Measurements from ENCODE around the gene CSRP3.

The CSRP3 gene

DNA sequence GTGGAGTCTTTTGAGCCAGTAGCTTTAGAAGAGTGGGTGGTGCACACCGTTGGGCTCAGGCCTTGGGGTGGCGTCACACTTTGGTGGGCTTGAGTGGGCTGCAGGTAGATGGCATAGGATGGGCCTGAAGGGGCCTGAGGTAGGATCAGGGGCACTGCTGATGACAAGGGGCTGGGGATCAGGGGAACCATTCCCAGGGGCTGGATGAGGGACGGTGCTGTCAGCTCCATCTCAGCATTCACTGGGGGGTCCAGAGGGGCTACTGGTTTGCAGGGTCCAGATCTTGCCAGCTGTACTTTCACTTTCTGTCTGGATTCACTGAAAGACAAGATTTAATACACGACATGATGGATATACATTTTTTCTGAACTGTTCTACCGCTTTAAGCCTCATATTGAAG lies 27.9 kb upstream of the CSRP3 start:
- no peak for ATAC-seq
- TF ChIP-seq PPARA (CRISPR knock-in tag; IDR thresholded peaks at IDR 0.05; ENCODE audit: borderline replicate concordance) (no peak), ZNF565 (CRISPR knock-in tag; conservative IDR thresholded peaks at IDR 0.05; ENCODE audit: low read depth) (no peak), ZFP30 (CRISPR knock-in tag; IDR thresholded peaks at IDR 0.05) (no peak), SNAI2 (CRISPR knock-in tag; IDR thresholded peaks at IDR 0.05) (no peak), CSDC2 (CRISPR knock-in tag; IDR thresholded peaks at IDR 0.05) (no peak), OSR1 (CRISPR knock-in tag; IDR thresholded peaks at IDR 0.05) (no peak), ESRRG (CRISPR knock-in tag; IDR thresholded peaks at IDR 0.05) (no peak), ZNF8 (CRISPR knock-in tag; IDR thresholded peaks at IDR 0.05) (no peak), TOX (CRISPR knock-in tag; IDR thresholded peaks at IDR 0.05; ENCODE audit: borderline replicate concordance) (no peak), ISL1 (CRISPR knock-in tag; IDR thresholded peaks at IDR 0.05) (no peak), GLIS3 (CRISPR knock-in tag; IDR thresholded peaks at IDR 0.05) (no peak), BACH2 (CRISPR knock-in tag; IDR thresholded peaks at IDR 0.05; ENCODE audit: borderline replicate concordance) (no peak), RARB (CRISPR knock-in tag; IDR thresholded peaks at IDR 0.05) (no peak), ZNF70 (CRISPR knock-in tag; IDR thresholded peaks at IDR 0.05) (no peak)
- TF ChIP-seq, protein P1, sequence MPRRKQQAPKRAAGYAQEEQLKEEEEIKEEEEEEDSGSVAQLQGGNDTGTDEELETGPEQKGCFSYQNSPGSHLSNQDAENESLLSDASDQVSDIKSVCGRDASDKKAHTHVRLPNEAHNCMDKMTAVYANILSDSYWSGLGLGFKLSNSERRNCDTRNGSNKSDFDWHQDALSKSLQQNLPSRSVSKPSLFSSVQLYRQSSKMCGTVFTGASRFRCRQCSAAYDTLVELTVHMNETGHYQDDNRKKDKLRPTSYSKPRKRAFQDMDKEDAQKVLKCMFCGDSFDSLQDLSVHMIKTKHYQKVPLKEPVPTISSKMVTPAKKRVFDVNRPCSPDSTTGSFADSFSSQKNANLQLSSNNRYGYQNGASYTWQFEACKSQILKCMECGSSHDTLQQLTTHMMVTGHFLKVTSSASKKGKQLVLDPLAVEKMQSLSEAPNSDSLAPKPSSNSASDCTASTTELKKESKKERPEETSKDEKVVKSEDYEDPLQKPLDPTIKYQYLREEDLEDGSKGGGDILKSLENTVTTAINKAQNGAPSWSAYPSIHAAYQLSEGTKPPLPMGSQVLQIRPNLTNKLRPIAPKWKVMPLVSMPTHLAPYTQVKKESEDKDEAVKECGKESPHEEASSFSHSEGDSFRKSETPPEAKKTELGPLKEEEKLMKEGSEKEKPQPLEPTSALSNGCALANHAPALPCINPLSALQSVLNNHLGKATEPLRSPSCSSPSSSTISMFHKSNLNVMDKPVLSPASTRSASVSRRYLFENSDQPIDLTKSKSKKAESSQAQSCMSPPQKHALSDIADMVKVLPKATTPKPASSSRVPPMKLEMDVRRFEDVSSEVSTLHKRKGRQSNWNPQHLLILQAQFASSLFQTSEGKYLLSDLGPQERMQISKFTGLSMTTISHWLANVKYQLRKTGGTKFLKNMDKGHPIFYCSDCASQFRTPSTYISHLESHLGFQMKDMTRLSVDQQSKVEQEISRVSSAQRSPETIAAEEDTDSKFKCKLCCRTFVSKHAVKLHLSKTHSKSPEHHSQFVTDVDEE (CRISPR knock-in tag; IDR thresholded peaks at IDR 0.05): no peak

DNA sequence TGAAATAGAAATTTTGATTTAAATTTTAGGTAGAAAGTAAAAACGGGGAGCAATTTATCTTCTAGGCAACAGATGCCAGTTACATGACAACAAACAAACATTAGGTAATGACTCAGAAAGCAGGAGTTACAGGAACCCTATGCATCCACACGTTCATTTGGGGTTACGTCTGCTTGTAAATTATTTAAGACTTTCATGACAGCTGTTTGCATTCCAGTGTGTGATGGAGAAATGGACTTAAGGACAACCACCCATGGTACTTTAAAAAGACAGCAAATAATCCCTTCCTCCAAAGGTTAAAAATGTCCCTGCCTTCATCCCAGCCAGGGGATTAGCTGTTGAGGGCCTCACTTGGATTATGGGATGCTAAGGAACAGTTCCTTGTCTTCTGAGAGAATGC lies 27.2 kb upstream of the CSRP3 start:
- ATAC-seq: no peak
- TF ChIP-seq ZFP3 (CRISPR knock-in tag; IDR thresholded peaks at IDR 0.05) (no peak), SNAI2 (CRISPR knock-in tag; IDR thresholded peaks at IDR 0.05) (no peak), GLIS3 (CRISPR knock-in tag; IDR thresholded peaks at IDR 0.05) (no peak), ZNF565 (CRISPR knock-in tag; conservative IDR thresholded peaks at IDR 0.05; ENCODE audit: low read depth) (no peak), ARNTL (CRISPR knock-in tag; IDR thresholded peaks at IDR 0.05; ENCODE audit: borderline replicate concordance, low read depth) (no peak)
- TF ChIP-seq, protein P2, sequence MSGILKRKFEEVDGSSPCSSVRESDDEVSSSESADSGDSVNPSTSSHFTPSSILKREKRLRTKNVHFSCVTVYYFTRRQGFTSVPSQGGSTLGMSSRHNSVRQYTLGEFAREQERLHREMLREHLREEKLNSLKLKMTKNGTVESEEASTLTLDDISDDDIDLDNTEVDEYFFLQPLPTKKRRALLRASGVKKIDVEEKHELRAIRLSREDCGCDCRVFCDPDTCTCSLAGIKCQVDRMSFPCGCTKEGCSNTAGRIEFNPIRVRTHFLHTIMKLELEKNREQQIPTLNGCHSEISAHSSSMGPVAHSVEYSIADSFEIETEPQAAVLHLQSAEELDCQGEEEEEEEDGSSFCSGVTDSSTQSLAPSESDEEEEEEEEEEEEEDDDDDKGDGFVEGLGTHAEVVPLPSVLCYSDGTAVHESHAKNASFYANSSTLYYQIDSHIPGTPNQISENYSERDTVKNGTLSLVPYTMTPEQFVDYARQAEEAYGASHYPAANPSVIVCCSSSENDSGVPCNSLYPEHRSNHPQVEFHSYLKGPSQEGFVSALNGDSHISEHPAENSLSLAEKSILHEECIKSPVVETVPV (CRISPR knock-in tag; IDR thresholded peaks at IDR 0.05): no peak
- TF ChIP-seq, protein P3, sequence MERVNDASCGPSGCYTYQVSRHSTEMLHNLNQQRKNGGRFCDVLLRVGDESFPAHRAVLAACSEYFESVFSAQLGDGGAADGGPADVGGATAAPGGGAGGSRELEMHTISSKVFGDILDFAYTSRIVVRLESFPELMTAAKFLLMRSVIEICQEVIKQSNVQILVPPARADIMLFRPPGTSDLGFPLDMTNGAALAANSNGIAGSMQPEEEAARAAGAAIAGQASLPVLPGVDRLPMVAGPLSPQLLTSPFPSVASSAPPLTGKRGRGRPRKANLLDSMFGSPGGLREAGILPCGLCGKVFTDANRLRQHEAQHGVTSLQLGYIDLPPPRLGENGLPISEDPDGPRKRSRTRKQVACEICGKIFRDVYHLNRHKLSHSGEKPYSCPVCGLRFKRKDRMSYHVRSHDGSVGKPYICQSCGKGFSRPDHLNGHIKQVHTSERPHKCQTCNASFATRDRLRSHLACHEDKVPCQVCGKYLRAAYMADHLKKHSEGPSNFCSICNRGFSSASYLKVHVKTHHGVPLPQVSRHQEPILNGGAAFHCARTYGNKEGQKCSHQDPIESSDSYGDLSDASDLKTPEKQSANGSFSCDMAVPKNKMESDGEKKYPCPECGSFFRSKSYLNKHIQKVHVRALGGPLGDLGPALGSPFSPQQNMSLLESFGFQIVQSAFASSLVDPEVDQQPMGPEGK (CRISPR knock-in tag; IDR thresholded peaks at IDR 0.05; ENCODE audit: borderline replicate concordance): no peak
- TF ChIP-seq, protein P4, sequence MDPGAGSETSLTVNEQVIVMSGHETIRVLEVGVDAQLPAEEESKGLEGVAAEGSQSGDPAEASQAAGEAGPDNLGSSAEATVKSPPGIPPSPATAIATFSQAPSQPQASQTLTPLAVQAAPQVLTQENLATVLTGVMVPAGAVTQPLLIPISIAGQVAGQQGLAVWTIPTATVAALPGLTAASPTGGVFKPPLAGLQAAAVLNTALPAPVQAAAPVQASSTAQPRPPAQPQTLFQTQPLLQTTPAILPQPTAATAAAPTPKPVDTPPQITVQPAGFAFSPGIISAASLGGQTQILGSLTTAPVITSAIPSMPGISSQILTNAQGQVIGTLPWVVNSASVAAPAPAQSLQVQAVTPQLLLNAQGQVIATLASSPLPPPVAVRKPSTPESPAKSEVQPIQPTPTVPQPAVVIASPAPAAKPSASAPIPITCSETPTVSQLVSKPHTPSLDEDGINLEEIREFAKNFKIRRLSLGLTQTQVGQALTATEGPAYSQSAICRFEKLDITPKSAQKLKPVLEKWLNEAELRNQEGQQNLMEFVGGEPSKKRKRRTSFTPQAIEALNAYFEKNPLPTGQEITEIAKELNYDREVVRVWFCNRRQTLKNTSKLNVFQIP (CRISPR knock-in tag; IDR thresholded peaks at IDR 0.05; ENCODE audit: borderline replicate concordance, low read depth): no peak

DNA sequence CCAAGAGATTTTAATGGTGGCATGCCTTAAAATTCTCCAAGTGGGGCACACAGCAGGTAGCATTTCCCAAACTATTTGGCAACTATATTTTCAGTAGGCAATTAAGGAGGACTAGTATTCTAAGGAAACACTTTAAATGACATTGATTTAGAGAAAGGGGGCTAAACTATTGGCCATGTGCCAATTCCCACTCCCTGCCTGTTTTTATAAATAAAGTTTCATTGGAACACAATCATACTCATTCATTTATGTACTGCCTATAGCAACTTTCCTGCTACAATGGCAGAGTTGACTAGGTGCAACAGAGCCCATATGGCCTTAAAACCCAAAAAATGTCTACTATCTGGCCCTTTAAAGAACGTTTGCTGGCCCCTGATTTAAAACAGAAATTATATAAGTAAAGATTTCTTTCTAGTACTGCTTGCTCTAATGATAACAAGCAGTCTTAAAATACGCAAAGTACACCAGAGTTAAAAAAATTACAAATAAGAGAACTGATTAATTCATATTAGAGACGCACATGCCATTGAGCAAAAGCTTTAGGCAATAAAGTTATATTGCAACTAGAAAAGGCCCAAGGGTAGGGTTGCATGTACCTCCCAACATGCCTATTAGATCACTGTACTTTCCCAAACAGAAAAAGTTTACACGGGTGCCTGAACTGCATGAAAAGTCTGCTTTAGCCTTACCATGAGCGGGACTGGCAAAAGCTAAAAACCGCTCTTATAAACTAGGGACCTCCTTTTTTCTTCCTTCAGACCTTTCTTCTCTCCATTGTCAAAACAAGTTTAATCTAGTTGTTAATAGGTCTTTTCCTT lies 24.8 kb upstream of the CSRP3 start:
- ATAC-seq: no peak

More for the DNA sequence above, 24.8 kb upstream of the CSRP3 start:
- TF ChIP-seq PPARA (CRISPR knock-in tag; IDR thresholded peaks at IDR 0.05; ENCODE audit: borderline replicate concordance) (no peak), ZFP3 (CRISPR knock-in tag; IDR thresholded peaks at IDR 0.05) (no peak), OSR1 (CRISPR knock-in tag; IDR thresholded peaks at IDR 0.05) (no peak), ZNF8 (CRISPR knock-in tag; IDR thresholded peaks at IDR 0.05) (no peak), TOX (CRISPR knock-in tag; IDR thresholded peaks at IDR 0.05; ENCODE audit: borderline replicate concordance) (no peak), ZFP30 (CRISPR knock-in tag; IDR thresholded peaks at IDR 0.05) (no peak), ISL1 (CRISPR knock-in tag; IDR thresholded peaks at IDR 0.05) (no peak), CSDC2 (CRISPR knock-in tag; IDR thresholded peaks at IDR 0.05) (no peak), BACH2 (CRISPR knock-in tag; IDR thresholded peaks at IDR 0.05; ENCODE audit: borderline replicate concordance) (no peak), ZC3H10 (CRISPR knock-in tag; IDR thresholded peaks at IDR 0.05) (no peak), SNAI2 (CRISPR knock-in tag; IDR thresholded peaks at IDR 0.05) (no peak), ZNF565 (CRISPR knock-in tag; conservative IDR thresholded peaks at IDR 0.05; ENCODE audit: low read depth) (no peak), ESRRG (CRISPR knock-in tag; IDR thresholded peaks at IDR 0.05) (no peak)
- TF ChIP-seq, protein P1 (CRISPR knock-in tag; IDR thresholded peaks at IDR 0.05): no peak
